Dermis microvascular lymphatic vessel endothelial cell (primary cell): ENCODE results near the gene SIAH1. TPM values are rescaled to one million over a fixed set of nuclear protein-coding genes. Genes with fewer than 3 reads are reported as not detected.
"Not testable (repeated sequence)": the region's sequence is repeated elsewhere in the genome, so short reads cannot be mapped to it uniquely, and the experiment has no call there.

ENCODE experiments used
- DNase-seq, 2 donors: peaks; one replicate each; pipeline versions ENCODE4 v3.0.0 to v3.0.0-alpha.2; 2010; ENCODE audit warnings: low read depth in 2 of 2
- total RNA-seq: library from RNA; depleted of rRNA; stranded (reverse); fragments of >200 nt; gene quantifications from 2 replicates; pipeline ENCODE4 v1.2.1, GENCODE V29; 2014

Gene SIAH1
- total RNA-seq, 1 donor from 2014 or later, result 28.4 TPM

DNA sequence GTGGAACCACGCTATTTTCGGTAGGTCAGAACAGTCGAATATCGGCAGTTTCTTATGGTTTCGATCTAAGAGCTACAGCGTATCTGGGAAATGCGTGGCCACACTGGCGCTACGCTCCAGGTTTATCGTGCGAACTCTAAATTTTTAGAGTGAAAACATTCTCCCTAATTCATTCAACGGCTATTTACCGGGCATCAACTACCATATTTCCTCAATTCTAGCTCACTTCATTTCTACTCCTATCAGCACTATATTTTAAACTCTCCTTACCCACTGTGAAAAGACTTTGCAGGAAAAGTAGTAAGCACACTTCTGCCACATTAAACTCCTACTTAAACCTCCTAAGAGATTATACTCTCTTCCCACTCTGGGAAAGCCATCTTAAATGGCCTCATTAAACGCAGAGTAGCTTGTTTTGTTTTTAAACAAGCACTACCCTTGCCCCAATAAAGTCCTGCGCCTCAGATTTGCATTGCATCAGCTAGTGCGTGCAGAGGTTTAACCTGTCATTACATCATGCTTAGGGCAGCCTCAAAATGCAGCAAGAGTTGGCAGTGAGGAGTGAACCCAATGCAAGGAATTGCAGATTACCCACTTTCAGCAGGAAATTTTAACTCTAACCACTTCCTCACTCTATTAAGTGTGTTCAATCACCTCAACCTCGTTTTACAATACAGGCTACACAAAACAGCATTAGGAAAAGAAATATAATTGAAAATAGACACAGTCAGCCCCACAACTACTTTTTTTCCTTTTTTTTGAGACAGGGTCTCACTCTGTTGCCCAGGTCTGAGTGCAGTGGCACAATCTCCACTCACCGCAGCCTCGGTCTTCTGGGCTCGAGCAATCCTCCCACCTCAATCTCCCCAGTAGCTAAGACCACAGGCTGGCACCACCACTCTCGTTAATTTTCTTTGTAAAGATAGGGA is 18.8 kb downstream of the SIAH1 start:
- DNase-seq, result peak in 1 of 2 donors; percentile 80

DNA sequence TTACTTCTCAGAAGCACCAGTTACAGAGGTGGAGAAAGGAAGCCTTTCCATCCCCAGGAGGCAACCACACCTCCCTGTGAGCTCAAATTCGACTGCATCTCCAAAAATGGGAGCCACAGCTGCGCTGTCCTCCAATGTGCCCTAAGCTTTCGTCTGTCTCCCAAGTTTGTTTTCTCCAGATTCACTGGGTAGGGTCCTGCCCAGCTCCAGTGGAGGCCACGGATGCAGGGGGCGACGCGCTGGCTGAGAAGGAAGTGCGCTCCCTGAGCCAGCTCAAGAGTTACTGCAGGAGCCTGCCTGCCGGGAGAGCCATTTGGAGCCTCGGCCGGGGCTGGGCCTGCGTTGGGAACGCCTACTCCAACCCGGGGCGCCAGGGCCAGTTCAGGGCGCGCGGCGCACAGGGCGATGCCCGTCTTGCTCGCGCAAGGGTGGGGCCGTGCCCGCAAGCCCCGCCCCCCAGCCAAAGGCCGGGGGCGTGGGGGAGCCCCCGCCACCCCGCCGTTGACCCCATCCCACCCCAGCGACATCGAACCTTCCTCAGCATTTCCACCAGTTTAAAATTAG is 19.5 kb downstream of the SIAH1 start:
- DNase-seq, result peak in 1 of 2 donors; percentile 86

DNA sequence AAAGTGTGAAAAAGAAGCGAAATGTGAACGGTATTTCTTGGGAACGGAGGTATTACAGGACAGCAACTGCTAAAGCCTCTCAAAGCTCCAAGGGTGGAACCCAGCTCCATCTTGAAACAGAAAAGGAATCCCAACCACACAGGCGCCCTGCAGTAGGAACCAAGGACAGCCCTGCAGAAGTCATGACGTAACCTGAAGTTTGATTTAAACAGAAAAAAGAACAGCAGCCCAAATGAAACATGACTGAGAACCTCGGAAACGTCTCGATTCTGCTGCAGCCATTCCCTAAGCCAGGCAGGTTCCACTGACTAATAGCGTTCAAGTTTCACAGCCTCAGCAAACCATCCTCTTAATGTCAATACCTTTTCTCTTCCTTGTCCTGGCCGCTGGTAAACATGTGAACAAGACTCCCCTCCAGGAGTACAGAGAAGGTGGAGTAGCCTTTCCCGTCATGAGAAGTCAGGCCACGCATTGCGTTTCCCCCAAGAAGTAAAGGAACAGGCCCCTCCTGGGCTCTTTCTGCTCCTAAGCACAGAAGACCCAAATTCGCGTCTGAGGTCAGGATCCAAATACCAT is 20.1 kb downstream of the SIAH1 start:
- DNase-seq, result no peak

DNA sequence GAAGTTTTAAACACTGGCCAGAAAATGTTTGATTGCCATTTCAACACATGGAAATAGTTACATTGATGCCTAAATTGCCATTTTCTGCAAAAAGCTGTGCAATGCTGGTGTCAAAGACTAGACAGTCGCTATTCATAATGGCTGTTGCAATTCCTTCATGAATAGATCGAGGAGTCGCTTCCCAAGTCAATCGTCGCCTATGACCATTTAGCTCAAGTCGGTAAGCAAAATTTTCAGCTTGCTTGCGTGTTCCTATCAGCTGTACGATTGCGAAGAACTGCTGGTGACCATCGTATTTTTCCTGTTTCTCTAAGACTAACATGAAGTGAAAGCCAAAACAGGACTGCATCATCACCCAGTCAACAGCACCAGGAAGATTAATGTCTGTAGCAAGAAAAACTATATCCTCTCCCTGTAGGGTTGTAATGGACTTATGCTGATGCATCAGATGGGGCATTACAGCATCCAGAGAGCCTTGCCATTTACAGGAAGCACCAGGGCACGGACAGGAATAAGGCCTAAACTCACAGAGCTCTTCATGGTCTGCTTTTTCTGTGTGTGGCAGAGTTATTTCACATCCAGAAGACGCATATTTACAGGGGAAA is 23.6 kb downstream of the SIAH1 start:
- no peak for DNase-seq

DNA sequence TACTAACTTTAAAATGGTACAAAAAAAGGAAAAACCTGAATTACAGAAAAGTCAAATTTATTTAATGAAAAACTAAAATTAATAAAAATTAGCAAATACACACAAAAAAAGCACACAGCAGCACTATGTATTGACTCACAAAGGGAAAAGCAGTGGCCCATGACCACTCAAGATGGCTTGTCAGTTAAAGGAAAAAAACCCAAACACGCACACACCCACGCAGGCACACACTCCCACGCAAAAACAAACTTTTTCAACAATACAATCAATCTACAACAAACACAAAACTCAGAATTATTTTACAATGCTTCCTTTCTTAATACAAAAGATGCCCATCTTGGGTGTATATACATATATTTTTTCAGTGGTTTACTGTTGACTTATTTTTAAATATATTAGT is 24.2 kb downstream of the SIAH1 start:
- DNase-seq, result no peak

DNA sequence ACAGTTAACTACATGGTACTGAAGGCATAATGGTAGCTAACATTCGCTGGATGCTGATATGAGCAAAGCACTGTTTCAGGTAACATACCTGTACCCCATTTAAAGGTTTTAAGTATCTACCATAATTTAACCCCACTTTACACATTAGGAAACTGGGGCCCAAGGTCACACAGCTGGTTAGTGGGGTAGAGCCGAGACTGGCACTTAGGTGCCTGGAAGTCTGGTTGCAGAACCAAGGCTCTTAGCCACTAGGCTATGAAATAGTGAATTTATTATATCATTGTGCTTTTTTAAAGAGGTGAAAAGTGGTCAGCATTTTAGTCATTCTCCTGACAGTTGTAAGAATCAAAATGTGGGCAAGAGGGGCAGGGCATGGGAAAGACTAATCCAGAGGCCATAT is 25.2 kb downstream of the SIAH1 start:
- no peak for DNase-seq

DNA sequence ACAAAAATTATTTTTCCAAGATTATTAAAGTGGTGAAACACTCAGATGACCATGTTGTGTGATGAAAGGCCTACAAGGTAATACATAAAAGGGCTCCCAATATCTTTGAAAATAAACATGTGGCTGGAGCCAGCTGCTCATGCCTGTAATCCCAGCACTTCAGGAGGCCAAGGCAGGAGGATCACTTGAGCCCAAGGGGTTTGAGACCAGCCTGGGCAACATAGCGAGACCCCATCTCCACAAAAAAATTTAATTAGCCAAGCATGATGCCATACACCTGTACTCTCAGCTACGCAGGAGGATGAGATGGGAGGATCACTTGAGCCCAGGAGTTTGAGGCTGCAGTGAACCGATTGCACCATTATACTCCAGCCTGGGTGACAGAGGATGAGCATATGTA is 26.8 kb downstream of the SIAH1 start:
- DNase-seq, result no peak

DNA sequence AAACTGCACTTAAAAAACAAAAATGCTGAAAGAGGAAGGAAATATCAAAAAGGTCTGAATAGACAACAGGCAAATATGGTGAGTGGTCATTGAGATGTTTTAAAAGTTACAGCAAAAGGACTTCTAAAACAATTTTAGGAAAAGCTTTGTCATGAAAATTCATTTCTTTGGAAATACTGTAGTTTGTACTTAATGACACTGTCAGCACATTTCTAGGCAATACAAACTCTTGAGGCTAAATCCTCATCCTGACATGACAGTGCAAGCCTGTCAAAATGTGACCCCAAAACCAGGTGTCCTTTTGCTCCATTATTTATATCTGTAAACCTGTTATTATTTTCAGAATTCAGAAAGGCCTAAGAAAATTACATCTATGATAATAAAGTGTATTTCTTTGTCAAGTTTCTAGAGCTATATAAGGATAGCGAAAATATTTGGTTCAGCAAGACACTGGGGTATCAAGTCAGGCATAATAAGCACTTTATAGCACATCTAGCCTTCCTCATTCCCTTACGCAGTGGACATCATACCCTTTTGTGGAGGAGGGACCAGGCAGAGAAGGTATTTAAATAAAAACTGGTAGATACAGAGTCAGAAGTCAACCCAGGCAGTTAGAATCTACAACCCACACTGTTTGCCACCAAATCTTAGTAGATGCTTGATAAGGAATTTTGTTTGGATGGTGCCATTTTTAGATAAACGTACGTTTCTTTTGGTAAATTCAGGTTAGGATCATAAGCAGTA is 28.4 kb downstream of the SIAH1 start:
- DNase-seq, result peak in 1 of 2 donors; percentile 17

DNA sequence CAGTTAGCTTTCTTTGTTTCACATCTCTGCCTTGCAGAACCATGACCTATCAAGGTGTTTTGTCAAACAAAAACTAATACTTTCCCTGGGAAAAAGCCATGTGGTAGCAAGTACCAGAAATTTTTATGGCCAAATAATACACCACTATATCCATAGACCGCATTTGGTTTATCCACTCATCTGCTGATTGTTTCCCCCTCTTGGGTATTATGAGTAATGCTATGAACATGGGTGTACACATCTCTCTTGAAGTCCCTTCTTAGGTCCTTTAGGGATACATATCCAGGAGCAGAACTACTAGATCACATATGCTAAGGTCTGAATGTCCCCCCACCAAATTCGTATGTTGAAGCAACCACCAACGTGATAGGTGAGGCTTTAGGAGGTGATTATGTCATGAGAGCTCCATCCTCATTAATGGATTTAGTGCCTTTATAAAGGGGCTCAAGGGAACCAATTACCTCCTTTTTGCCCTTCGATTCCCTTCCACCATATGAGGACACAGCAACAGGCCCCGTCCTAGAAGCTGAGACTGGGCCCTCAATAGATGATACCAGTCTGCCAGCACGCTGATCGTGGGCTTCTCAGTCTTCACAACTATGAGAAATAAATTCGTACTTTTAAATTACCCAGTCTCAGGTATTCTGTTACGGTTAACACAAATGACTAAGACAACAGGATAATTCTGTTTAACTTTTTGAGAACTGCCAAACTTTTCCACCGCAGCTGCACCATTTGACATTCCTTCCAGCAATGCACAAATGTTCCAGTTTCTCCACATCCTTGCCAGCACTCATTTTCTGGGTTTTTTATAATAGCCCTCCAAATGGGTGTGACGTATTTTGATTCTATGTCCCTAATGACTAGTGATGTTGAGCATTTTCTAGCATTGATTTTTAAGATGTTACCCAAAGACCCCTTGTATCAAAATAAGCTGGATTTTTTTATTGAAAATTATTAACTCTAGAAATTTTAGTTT is 30.0 kb downstream of the SIAH1 start:
- no peak for DNase-seq

DNA sequence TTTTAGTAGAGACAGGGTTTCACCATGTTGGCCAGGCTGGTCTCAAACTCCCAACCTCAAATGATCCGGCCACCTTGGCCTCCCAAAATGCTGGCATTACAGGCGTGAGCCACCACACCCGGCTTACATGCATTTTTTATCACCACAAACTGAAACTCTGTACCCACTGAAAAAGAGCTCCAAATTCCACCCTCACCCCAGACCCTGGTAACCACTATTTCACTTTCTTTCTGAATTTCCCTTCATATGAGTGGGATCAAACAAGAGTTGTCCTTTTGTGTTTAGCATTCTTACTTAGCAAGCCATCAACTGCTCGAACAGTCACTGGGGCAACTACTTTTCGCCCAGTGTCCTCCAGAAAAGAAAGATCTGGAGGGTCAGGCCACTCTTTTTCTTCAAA is 30.8 kb downstream of the SIAH1 start:
- not testable (repeated sequence) for DNase-seq

DNA sequence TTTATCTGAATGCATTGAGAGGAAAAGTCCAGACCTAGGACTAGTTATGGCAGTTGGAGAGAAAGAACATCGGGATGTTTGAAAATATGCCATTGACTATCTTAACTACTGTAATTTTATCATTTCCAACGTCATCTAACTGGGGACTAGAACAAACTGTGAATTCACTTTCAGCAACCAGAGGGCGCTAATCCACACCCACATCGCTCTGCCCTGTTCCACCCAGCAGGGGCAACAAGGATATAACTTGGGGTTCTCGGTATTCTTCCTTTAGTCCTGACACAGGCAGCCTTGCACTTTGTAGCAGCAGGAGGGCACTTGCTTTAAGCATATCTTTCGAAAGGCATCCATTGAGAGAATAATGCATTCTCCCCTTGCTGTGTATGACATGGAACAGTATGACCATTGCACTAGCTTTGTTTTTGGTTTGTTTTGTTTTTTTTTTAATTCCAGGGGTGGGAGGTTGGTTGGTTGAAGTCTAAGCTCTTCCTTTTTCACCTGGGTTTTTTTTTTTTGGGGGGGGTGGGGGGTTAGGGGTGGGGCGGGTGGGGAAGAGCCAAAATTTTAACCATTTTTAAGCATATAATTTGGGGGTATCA is 31.5 kb downstream of the SIAH1 start:
- DNase-seq, result peak; percentile 55 to 78

DNA sequence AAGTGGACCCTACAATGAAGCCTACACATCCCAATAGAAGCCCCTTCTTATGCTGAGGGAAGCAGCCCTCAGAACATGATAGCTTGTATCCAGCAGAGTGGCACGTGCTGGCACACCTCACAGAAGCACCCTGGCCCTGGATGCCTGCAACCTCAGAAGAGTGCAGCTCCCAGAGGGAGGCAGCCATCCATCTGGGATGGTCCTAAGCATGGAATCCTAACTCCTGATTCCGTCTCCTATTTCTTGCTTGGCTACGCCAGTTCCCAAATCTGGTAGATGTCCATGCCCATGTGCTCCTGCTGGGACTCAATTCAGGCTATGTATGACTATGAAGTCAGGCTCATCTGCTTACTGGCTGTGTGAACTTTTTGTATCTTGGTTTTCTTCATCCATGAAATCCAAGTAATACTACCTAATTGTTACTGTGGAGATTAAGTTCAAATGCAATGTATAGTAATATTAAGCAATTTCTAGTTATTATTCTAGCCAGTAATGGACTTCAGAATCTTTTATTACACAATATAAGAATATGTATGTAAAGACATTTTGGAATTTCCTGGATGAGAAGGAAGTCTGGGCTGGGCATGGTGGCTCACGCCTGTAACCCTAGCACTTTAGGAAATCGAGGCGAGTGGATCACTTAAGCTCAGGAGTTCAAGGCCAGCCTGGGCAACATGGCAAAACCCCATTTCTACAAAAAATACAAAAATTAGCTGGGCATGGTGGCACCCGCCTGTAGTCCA is 32.4 kb downstream of the SIAH1 start:
- DNase-seq, result no peak

DNA sequence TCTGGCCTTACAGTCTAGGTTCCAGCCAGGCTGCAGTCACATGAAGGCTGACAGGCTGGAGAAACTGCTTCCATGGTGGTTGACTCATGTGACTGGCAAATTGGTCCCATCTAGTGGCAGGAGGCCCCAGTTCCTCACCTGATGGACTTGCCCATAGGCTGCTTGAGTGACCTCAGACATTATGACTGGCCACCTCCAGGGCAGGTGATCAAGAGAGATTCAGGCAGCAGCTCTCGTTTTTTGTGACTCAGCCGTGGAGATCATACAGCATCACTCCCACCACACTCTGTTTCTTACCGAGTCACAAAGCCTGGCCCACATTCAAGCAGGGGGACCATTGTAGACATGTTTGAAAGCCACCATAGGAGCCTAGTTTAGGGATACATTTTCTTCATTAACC is 34.5 kb downstream of the SIAH1 start:
- no peak for DNase-seq

DNA sequence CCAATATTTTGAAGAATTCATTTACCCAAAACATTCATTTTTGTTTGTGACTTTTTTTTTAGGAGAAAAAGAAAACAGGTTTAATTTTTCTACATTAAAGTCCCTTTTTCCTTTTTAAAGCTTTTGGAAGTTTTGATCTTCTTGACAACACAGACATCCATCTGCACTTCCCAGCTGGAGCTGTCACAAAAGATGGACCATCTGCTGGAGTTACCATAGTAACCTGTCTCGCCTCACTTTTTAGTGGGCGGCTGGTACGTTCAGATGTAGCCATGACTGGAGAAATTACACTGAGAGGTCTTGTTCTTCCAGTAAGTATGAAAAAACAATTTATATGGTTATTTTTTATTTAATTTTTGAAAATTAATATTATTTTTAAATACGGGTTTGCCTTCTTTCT is 37.2 kb downstream of the SIAH1 start:
- no peak for DNase-seq

DNA sequence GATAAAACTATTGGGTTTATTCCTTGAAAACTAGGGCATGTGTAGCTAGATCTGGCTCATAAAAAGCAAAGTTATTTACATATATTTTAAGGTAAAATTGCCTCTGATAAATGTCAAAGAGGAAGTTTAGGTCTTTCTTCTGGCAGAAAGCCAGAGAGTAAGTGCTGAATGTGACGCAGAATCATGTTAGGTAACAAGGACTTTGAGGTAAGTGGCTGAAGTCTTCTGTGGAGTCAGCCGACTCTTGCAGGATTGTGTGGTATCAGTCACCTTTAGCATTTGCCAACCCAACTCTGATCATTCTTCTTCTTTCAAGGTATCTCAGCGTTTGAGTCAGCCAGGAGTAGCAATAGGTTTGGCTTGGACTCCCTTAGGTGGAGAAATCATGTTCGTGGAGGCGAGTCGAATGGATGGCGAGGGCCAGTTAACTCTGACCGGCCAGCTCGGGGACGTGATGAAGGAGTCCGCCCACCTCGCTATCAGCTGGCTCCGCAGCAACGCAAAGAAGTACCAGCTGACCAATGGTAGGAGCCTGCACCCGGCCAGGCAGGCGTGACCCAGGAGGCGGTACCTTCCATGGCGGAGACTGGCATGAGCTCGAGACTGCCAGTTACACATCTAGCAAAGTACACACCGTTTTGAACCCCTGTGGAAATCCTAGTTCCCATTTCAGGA is 37.9 kb downstream of the SIAH1 start:
- no peak for DNase-seq

DNA sequence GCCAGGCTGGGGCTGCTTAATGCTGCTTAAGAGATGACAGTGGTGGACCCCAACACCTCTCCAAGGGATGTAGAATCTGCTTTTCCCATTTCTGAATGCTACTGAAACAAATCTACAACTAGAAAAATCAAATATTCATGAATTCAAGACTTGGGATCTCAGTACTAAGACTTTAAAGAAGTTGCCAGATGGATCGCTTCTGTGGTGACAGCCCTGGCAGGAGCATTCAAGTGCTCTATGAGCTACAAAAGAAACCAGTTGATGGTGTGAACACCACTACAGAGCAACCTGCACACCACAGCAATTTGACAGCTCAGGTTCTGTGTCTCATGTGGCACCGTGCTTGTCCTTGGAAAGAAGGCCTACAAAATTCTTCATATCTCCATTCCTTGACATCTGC is 42.6 kb downstream of the SIAH1 start:
- DNase-seq, result no peak

DNA sequence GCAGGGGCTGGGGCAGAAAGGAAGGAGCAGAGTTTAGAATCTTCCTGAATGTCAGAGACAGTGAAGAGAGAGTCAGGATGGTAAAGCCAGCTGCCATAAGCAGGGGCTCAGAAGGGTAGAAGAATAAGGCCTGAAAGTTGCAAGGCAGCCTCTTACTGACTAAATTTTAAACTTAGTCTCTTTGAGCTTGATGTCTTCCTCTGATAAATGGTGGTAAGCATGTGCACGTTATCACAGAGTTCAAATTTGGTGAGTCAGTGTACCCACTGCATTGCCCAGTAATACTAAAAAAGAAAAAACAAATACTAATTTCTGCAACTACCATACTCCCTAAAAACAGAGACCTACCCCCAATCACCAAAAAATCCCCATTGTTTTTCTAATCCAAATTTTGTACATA is 45.2 kb downstream of the SIAH1 start:
- DNase-seq, result no peak

DNA sequence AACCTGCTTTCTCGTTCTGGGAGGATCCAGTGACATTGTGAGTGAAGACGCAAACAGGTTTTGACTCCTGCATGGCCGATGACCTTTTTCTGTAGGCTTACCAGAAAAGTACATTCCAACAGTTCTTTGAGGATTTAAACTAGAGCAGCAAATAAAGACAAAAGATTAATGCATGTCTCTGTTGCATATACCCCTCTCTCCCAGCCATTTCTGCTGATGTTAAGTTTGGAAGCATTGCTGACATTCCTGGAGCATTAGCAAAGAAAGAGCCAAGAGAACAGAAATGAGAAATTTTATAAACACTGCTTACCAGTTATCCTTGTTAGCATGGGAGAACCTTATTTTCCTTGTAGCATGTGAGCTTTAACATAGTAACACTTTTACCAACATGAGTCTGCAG is 49.3 kb downstream of the SIAH1 start:
- no peak for DNase-seq

DNA sequence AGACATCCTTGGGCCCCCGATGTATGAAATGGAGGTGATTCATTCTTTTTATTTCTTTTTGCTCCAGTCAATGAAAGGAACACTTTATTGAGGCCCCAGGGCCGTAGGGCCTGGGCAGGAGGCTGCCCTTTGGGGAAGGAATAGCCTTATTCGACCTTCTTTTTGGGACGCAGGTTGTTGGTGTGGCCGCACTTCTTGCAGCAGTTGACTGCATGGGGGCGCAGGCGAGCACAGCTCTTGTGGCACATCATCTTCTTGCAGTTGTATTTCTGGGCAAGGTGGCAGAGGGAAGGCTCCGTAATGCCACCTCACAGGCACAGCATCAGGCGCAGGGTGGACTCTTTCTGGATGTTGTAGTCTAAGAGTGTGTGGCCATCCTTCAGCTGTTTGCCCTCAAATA is 50.9 kb downstream of the SIAH1 start:
- no peak for DNase-seq
